GM12874 (cell line): ENCODE data around the gene KIRREL1.

Experiments used
- TF ChIP-seq, protein P1 (sequence below): IDR thresholded peaks from 2 replicates; pipeline ENCODE4 v1.5.1; 2011; ENCODE audit warnings: low read depth, mild to moderate bottlenecking, control low read depth, low read length, moderate library complexity; ENCODE audit not compliant: insufficient read depth

The KIRREL1 gene

DNA sequence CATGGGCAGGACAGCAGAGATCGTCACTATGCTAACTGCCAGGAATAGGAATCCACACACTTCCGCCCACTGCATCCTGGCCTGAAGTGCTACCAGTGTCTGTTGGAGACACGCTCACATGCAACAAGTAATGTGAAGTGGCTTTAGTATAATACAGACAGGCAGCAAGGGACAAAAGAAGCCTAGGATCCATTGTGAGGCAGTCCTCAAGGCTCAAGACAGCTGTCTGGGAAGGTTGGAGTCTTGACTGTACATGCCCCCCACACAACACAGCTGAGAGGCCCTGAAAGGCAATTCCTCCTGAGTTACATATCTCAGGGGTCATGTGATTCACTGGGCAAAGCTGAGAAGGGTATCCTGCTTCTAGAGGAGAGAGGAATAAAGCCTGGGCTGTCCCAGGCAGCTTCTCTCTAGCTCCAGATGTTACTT, 147.3 kb downstream of the KIRREL1 start:
- TF ChIP-seq, protein P1, sequence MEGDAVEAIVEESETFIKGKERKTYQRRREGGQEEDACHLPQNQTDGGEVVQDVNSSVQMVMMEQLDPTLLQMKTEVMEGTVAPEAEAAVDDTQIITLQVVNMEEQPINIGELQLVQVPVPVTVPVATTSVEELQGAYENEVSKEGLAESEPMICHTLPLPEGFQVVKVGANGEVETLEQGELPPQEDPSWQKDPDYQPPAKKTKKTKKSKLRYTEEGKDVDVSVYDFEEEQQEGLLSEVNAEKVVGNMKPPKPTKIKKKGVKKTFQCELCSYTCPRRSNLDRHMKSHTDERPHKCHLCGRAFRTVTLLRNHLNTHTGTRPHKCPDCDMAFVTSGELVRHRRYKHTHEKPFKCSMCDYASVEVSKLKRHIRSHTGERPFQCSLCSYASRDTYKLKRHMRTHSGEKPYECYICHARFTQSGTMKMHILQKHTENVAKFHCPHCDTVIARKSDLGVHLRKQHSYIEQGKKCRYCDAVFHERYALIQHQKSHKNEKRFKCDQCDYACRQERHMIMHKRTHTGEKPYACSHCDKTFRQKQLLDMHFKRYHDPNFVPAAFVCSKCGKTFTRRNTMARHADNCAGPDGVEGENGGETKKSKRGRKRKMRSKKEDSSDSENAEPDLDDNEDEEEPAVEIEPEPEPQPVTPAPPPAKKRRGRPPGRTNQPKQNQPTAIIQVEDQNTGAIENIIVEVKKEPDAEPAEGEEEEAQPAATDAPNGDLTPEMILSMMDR = no peak

DNA sequence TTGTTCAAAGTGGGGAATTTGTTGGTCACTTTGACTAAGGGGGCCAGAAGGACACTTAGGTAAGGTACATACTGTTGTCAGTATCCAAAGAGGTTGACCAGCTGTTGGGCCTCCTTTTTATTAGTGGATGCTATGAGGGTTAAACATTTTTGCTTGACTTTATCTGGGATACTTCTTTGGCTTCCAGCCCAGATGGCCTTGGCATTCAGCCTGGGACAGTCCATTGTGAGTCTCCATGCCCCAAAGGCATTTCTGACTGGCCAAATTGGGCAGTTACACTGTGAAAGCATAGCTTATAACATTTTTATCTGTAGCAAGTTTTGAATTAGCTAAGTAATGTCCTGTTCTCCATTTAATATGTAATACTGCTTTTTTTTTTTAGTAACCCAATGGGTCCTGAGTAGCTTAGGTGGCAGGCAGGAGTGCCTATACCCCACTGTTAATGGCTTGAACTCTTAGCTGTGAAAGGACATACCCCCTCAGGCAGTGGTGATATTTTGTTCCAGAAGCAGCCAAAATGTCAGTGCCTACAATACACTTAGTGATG, 151.8 kb downstream of the KIRREL1 start:
- TF ChIP-seq, protein P1 = no peak

DNA sequence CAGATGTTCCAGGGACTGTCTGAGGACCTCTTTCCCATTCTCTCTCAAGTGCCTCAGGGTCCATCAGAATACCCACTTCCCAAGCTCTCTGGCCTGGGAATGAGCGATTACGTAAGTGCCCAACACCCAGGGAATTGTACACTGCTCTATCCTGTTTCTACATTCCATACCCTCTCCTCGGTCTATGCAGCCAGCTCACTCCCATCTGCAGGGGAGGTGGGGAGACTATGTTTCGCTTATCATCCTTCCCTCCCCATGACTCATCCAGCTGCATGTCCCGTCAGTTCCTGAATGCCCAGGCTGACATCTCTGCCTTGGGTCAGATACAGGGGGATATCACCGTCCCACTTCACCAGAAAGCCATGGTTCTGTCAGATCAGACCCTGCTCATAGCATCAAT, 152.7 kb downstream of the KIRREL1 start:
- TF ChIP-seq, protein P1 = no peak

DNA sequence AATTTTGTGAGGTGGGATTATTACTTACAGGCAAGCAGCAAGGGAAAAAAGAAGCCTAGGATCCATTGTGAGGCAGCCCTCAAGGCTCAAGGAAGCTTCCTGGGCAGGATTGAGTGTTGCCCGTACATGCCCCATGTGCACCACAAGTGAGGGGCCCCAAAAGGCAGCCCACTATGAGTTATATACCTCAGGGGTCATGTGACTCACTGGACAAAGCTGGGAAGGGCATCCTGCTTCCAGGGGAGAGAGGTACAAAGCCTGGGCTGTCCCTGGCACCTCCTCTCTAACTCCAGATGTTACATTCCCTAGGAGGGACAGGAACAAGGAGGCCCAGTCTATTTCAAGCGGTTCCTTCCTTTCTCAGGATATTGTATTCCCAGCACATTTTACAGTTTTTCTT, 153.3 kb downstream of the KIRREL1 start:
- TF ChIP-seq, protein P1 = no peak

DNA sequence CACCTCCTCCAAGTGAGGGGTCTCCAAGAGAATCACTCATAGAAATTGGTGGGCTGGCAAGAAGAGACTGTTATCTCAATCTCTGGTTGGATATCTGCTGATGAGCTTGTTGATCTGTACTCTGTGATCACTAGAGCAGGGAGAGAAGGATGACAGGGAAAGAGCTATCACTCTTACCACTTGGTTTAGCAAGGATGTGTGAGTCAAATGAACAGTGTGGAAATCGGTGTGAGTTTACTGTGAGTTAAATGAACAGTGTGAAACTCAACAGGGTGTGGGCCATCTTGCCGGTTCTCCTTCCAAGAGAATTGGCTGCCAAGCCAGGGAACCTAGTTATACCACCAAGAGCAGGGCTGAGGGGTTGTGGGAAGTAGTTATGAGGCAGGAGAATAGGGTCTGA, 154.0 kb downstream of the KIRREL1 start:
- TF ChIP-seq, protein P1 = no peak

DNA sequence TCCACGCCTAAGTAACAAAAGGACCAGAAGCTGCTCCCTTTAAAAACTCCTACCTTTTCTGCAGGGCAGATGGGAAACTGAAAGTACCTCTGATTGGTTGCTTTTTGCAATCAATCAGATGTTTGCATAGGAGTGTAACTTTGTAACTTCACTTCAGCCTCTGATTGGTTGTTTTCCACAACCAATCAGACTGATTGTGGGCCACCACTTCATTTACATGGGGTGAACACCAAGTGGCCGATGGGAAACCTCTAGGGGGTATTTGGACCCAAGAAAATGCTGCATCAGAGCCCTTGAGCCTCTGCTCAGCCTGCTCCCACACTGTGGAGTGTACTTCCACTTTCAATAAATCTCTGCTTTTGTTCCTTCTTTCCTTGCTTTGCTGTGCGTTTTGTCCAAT, 154.4 kb downstream of the KIRREL1 start:
- TF ChIP-seq, protein P1 = no peak

DNA sequence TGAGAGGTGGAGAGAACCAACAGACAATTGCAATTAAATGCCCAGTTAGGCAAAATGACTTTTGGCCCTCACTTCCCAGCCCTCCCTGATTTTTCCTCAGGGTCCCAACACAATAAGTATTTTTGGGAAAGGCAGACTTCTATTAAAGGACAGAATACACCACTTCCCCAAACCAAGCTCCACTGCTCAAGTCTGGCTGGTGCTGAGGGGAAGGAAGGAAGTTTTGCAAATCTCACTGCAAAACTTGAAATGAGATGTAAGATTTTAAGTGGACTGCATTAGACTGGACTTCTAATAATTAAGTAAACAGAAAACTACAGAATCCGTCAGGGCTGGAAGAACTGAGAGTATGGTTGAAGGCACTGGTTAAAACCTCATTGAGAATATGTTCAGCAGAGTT, 155.0 kb downstream of the KIRREL1 start:
- TF ChIP-seq, protein P1 = no peak
